ENCODE results near the gene CD300A. TPM values are rescaled to one million over a fixed set of nuclear protein-coding genes. Genes with fewer than 3 reads are reported as not detected.

The CD300A gene
- total RNA-seq, 2 experiments from 2014 or later, result 2.2 to 2.4 TPM

- H3K4me1 Mint-ChIP-seq (ENCODE audit: low read depth), result no peaks in the 10 kb centered on the region
- intact Hi-C loops (cut with micrococcal nuclease), result no loop called here
- ChIA-PET CTCF (interaction anchor here (0.9 to 2.6 kb wide), 4 partner anchors 13 to 45 kb away, joined by 3 to 10 read pairs (median 5); no protein-coding TSS in a partner anchor), POLR2A (no interaction called here)
- no peaks in the 10 kb centered on the region for H3K36me3 Mint-ChIP-seq (ENCODE audit: low read depth)
- peaks cover 5% of the 10 kb centered on the region for H3K27me3 Mint-ChIP-seq
- H3K4me3 Mint-ChIP-seq, result no peak overlapping the region
- no peak overlapping the region for H3K27ac Mint-ChIP-seq
- no peak for TF ChIP-seq CTCF (IDR thresholded peaks at IDR 0.05)
- no peak for DNase-seq
- ATAC-seq, result no peak
- no peaks in the 10 kb centered on the region for H3K9me3 Mint-ChIP-seq
Observed at GRCh38 chr17:74424657-74425056, 41.8 kb upstream of the CD300A start.

GRCh38 chr17:74426551-74427047, 39.8 kb upstream of the CD300A start:
- intact Hi-C loops (cut with micrococcal nuclease), result no loop called here
- ATAC-seq, result no peak
- Mint-ChIP-seq H3K27me3 (peaks cover 21% of the 10 kb centered on the region), H3K4me3 (no peak overlapping the region), H3K36me3 (ENCODE audit: low read depth) (no peaks in the 10 kb centered on the region), H3K27ac (no peak overlapping the region), H3K9me3 (no peaks in the 10 kb centered on the region), H3K4me1 (ENCODE audit: low read depth) (peaks cover 10% of the 10 kb centered on the region)
- no peak for DNase-seq
- TF ChIP-seq CTCF (IDR thresholded peaks at IDR 0.05), result no peak
- ChIA-PET POLR2A (no interaction called here), CTCF (no interaction called here)

- ChIA-PET CTCF (no interaction called here), POLR2A (no interaction called here)
- no peaks in the 10 kb centered on the region for H3K9me3 Mint-ChIP-seq
- H3K4me1 Mint-ChIP-seq (ENCODE audit: low read depth), result peaks cover 13% of the 10 kb centered on the region
- H3K27ac Mint-ChIP-seq, result no peak overlapping the region
- no peaks in the 10 kb centered on the region for H3K36me3 Mint-ChIP-seq (ENCODE audit: low read depth)
- H3K27me3 Mint-ChIP-seq, result peaks cover 25% of the 10 kb centered on the region
- intact Hi-C loops (cut with micrococcal nuclease), result no loop called here
- no peak for TF ChIP-seq CTCF (IDR thresholded peaks at IDR 0.05)
- ATAC-seq (no peak), DNase-seq (no peak)
- H3K4me3 Mint-ChIP-seq, result no peak overlapping the region
Observed at GRCh38 chr17:74427048-74427762, 39.2 kb upstream of the CD300A start.

- CTCF ChIA-PET, result no interaction called here
- H3K9me3 Mint-ChIP-seq, result no peaks in the 10 kb centered on the region
- ATAC-seq, result no peak
- peaks cover 24% of the 10 kb centered on the region for H3K27me3 Mint-ChIP-seq
- peaks cover 13% of the 10 kb centered on the region for H3K4me1 Mint-ChIP-seq (ENCODE audit: low read depth)
- POLR2A ChIA-PET, result no interaction called here
- no peak for TF ChIP-seq CTCF (IDR thresholded peaks at IDR 0.05)
- no peak for DNase-seq
- H3K36me3 Mint-ChIP-seq (ENCODE audit: low read depth), result no peaks in the 10 kb centered on the region
- no peak overlapping the region for H3K4me3 Mint-ChIP-seq
- H3K27ac Mint-ChIP-seq, result no peak overlapping the region
- intact Hi-C loops (cut with micrococcal nuclease), result no loop called here
Observed at GRCh38 chr17:74427763-74428153, 38.7 kb upstream of the CD300A start.

- Mint-ChIP-seq H3K27ac (no peak overlapping the region), H3K4me1 (ENCODE audit: low read depth) (peaks cover 13% of the 10 kb centered on the region), H3K9me3 (no peaks in the 10 kb centered on the region), H3K27me3 (peaks cover 35% of the 10 kb centered on the region), H3K36me3 (ENCODE audit: low read depth) (no peaks in the 10 kb centered on the region), H3K4me3 (no peak overlapping the region)
- no peak for TF ChIP-seq CTCF (IDR thresholded peaks at IDR 0.05)
- POLR2A ChIA-PET, result no interaction called here
- ATAC-seq (no peak), DNase-seq (peak; percentile 28)
- CTCF ChIA-PET, result interaction anchor here (1.3 to 1.5 kb wide), 2 partner anchors 51 to 61 kb away, joined by 3 to 4 read pairs; no protein-coding TSS in a partner anchor
- intact Hi-C loops (cut with micrococcal nuclease), result no loop called here
Observed at GRCh38 chr17:74429604-74430384, 36.6 kb upstream of the CD300A start.

Data from activated CD8-positive, alpha-beta T cell treated with anti-CD3 and anti-CD28 coated beads for 36 hours (primary cell).